Measurements from ENCODE around the gene INTS6. TPM values are rescaled to one million over a fixed set of nuclear protein-coding genes. Genes with fewer than 3 reads are reported as not detected.

INTS6 gene
- total and polyA plus RNA-seq, 4 donors, result 9.8 to 51.6 (median 25.2) TPM

GRCh38 chr13:51327961-51328360 is 124.9 kb downstream of the INTS6 start:
- DNase-seq (no peak), ATAC-seq (ENCODE audit: low FRiP score) (no peak)
- intact Hi-C loops (cut with DNase I), result no loop called here
- Histone ChIP-seq H3K9me3 (ENCODE audit: control insufficient read depth, low read length) (no peaks in the 10 kb centered on the region), H3K27me3 (ENCODE audit: control insufficient read depth in 1 of 2, insufficient read depth in 2 of 2, low read length in 1 of 2) (no peaks in the 10 kb centered on the region), H3K36me3 (ENCODE audit: control insufficient read depth in 1 of 2, insufficient read depth in 2 of 2, low read length in 1 of 2) (no peaks in the 10 kb centered on the region), H3K4me1 (ENCODE audit: control insufficient read depth in 1 of 2, insufficient read depth in 2 of 2, low read length in 2 of 2) (no peaks in the 10 kb centered on the region), H3K4me3 (ENCODE audit: low read length in 2 of 2) (no peak overlapping the region), H3K27ac (ENCODE audit: low read depth in 1 of 2, low read length in 2 of 2) (no peak overlapping the region)
- 96 to 98% methylated on average over 2 of the region's 2 CpGs for WGBS, 2 donors

GRCh38 chr13:51326777-51327176 is 126.1 kb downstream of the INTS6 start:
- intact Hi-C loops (cut with DNase I), result no loop called here
- DNase-seq (no peak), ATAC-seq (ENCODE audit: low FRiP score) (no peak)
- Histone ChIP-seq H3K36me3 (ENCODE audit: control insufficient read depth in 1 of 2, insufficient read depth in 2 of 2, low read length in 1 of 2) (no peaks in the 10 kb centered on the region), H3K4me1 (ENCODE audit: control insufficient read depth in 1 of 2, insufficient read depth in 2 of 2, low read length in 2 of 2) (no peaks in the 10 kb centered on the region), H3K9me3 (ENCODE audit: control insufficient read depth, low read length) (no peaks in the 10 kb centered on the region), H3K4me3 (ENCODE audit: low read length in 2 of 2) (no peak overlapping the region), H3K27ac (ENCODE audit: low read depth in 1 of 2, low read length in 2 of 2) (no peak overlapping the region), H3K27me3 (ENCODE audit: control insufficient read depth in 1 of 2, insufficient read depth in 2 of 2, low read length in 1 of 2) (no peaks in the 10 kb centered on the region)
- WGBS, 2 donors, result 73 to 80% methylated on average over 2 of the region's 2 CpGs

GRCh38 chr13:51325837-51326236 is 127.0 kb downstream of the INTS6 start:
- H3K27me3 ChIP-seq (ENCODE audit: control insufficient read depth in 1 of 2, insufficient read depth in 2 of 2, low read length in 1 of 2), result no peaks in the 10 kb centered on the region
- intact Hi-C loops (cut with DNase I), result no loop called here
- 81 to 83% methylated on average over 6 of the region's 6 CpGs for WGBS, 2 donors
- H3K4me3 ChIP-seq (ENCODE audit: low read length in 2 of 2), result no peak overlapping the region
- H3K4me1 ChIP-seq (ENCODE audit: control insufficient read depth in 1 of 2, insufficient read depth in 2 of 2, low read length in 2 of 2), result peaks cover 0 to 2% of the 10 kb centered on the region in 2 donors
- H3K9me3 ChIP-seq (ENCODE audit: control insufficient read depth, low read length), result no peaks in the 10 kb centered on the region
- ATAC-seq (ENCODE audit: low FRiP score) (no peak), DNase-seq (no peak)
- no peaks in the 10 kb centered on the region for H3K36me3 ChIP-seq (ENCODE audit: control insufficient read depth in 1 of 2, insufficient read depth in 2 of 2, low read length in 1 of 2)
- H3K27ac ChIP-seq (ENCODE audit: low read depth in 1 of 2, low read length in 2 of 2), result no peak overlapping the region

- no peak for DNase-seq
- no peak overlapping the region for H3K4me3 ChIP-seq (ENCODE audit: low read length in 2 of 2)
- no peak for ATAC-seq (ENCODE audit: low FRiP score)
- WGBS, 2 donors, result 88 to 89% methylated on average over 14 of the region's 14 CpGs
- H3K36me3 ChIP-seq (ENCODE audit: control insufficient read depth in 1 of 2, insufficient read depth in 2 of 2, low read length in 1 of 2), result no peaks in the 10 kb centered on the region
- H3K4me1 ChIP-seq (ENCODE audit: control insufficient read depth in 1 of 2, insufficient read depth in 2 of 2, low read length in 2 of 2), result peaks cover 0 to 2% of the 10 kb centered on the region in 2 donors
- intact Hi-C loops (cut with DNase I), result no loop called here
- no peak overlapping the region for H3K27ac ChIP-seq (ENCODE audit: low read depth in 1 of 2, low read length in 2 of 2)
- H3K9me3 ChIP-seq (ENCODE audit: control insufficient read depth, low read length), result no peaks in the 10 kb centered on the region
- H3K27me3 ChIP-seq (ENCODE audit: control insufficient read depth in 1 of 2, insufficient read depth in 2 of 2, low read length in 1 of 2), result no peaks in the 10 kb centered on the region
These were observed 128.0 kb downstream of the INTS6 start for GRCh38 chr13:51324714-51325420.

GRCh38 chr13:51323824-51324511 is 128.9 kb downstream of the INTS6 start:
- Histone ChIP-seq H3K4me1 (ENCODE audit: control insufficient read depth in 1 of 2, insufficient read depth in 2 of 2, low read length in 2 of 2) (peaks cover 0 to 2% of the 10 kb centered on the region in 2 donors), H3K27ac (ENCODE audit: low read depth in 1 of 2, low read length in 2 of 2) (no peak overlapping the region), H3K4me3 (ENCODE audit: low read length in 2 of 2) (no peak overlapping the region), H3K9me3 (ENCODE audit: control insufficient read depth, low read length) (no peaks in the 10 kb centered on the region), H3K27me3 (ENCODE audit: control insufficient read depth in 1 of 2, insufficient read depth in 2 of 2, low read length in 1 of 2) (no peaks in the 10 kb centered on the region), H3K36me3 (ENCODE audit: control insufficient read depth in 1 of 2, insufficient read depth in 2 of 2, low read length in 1 of 2) (no peaks in the 10 kb centered on the region)
- 92% methylated on average over 5 of the region's 5 CpGs for WGBS, 2 donors
- DNase-seq, result no peak
- ATAC-seq (ENCODE audit: low FRiP score), result no peak
- intact Hi-C loops (cut with DNase I), result no loop called here

- no peak for DNase-seq
- Histone ChIP-seq H3K9me3 (ENCODE audit: control insufficient read depth, low read length) (no peaks in the 10 kb centered on the region), H3K27me3 (ENCODE audit: control insufficient read depth in 1 of 2, insufficient read depth in 2 of 2, low read length in 1 of 2) (no peaks in the 10 kb centered on the region), H3K4me3 (ENCODE audit: low read length in 2 of 2) (no peak overlapping the region), H3K4me1 (ENCODE audit: control insufficient read depth in 1 of 2, insufficient read depth in 2 of 2, low read length in 2 of 2) (peaks cover 0 to 2% of the 10 kb centered on the region in 2 donors), H3K27ac (ENCODE audit: low read depth in 1 of 2, low read length in 2 of 2) (no peak overlapping the region), H3K36me3 (ENCODE audit: control insufficient read depth in 1 of 2, insufficient read depth in 2 of 2, low read length in 1 of 2) (no peaks in the 10 kb centered on the region)
- no peak for ATAC-seq (ENCODE audit: low FRiP score)
- intact Hi-C loops (cut with DNase I), result no loop called here
- 80 to 82% methylated on average over 3 of the region's 3 CpGs for WGBS, 2 donors
These were observed 130.0 kb downstream of the INTS6 start for GRCh38 chr13:51322826-51323225.

- no peaks in the 10 kb centered on the region for H3K9me3 ChIP-seq (ENCODE audit: control insufficient read depth, low read length)
- ATAC-seq (ENCODE audit: low FRiP score) (no peak), DNase-seq (no peak)
- no peaks in the 10 kb centered on the region for H3K27me3 ChIP-seq (ENCODE audit: control insufficient read depth in 1 of 2, insufficient read depth in 2 of 2, low read length in 1 of 2)
- no peak overlapping the region for H3K27ac ChIP-seq (ENCODE audit: low read depth in 1 of 2, low read length in 2 of 2)
- H3K4me3 ChIP-seq (ENCODE audit: low read length in 2 of 2), result no peak overlapping the region
- no peaks in the 10 kb centered on the region for H3K36me3 ChIP-seq (ENCODE audit: control insufficient read depth in 1 of 2, insufficient read depth in 2 of 2, low read length in 1 of 2)
- H3K4me1 ChIP-seq (ENCODE audit: control insufficient read depth in 1 of 2, insufficient read depth in 2 of 2, low read length in 2 of 2), result peaks cover 0 to 2% of the 10 kb centered on the region in 2 donors
- 6 to 11% methylated on average over 2 of the region's 2 CpGs for WGBS, 2 donors
- intact Hi-C loops (cut with DNase I), result no loop called here
These were observed 131.0 kb downstream of the INTS6 start for GRCh38 chr13:51321836-51322235.

GRCh38 chr13:51318876-51319275 is 134.0 kb downstream of the INTS6 start:
- Histone ChIP-seq H3K9me3 (ENCODE audit: control insufficient read depth, low read length) (no peaks in the 10 kb centered on the region), H3K27me3 (ENCODE audit: control insufficient read depth in 1 of 2, insufficient read depth in 2 of 2, low read length in 1 of 2) (no peaks in the 10 kb centered on the region), H3K4me1 (ENCODE audit: control insufficient read depth in 1 of 2, insufficient read depth in 2 of 2, low read length in 2 of 2) (peaks cover 0 to 8% of the 10 kb centered on the region in 2 donors), H3K36me3 (ENCODE audit: control insufficient read depth in 1 of 2, insufficient read depth in 2 of 2, low read length in 1 of 2) (no peaks in the 10 kb centered on the region), H3K27ac (ENCODE audit: low read depth in 1 of 2, low read length in 2 of 2) (no peak overlapping the region), H3K4me3 (ENCODE audit: low read length in 2 of 2) (no peak overlapping the region)
- ATAC-seq (ENCODE audit: low FRiP score) (no peak), DNase-seq (no peak)
- intact Hi-C loops (cut with DNase I), result no loop called here
- 94 to 96% methylated on average over 3 of the region's 3 CpGs for WGBS, 2 donors

GRCh38 chr13:51318015-51318414 is 134.8 kb downstream of the INTS6 start:
- H3K4me3 ChIP-seq (ENCODE audit: low read length in 2 of 2), result no peak overlapping the region
- DNase-seq (no peak), ATAC-seq (ENCODE audit: low FRiP score) (no peak)
- H3K27ac ChIP-seq (ENCODE audit: low read depth in 1 of 2, low read length in 2 of 2), result no peak overlapping the region
- H3K9me3 ChIP-seq (ENCODE audit: control insufficient read depth, low read length), result no peaks in the 10 kb centered on the region
- no peaks in the 10 kb centered on the region for H3K36me3 ChIP-seq (ENCODE audit: control insufficient read depth in 1 of 2, insufficient read depth in 2 of 2, low read length in 1 of 2)
- intact Hi-C loops (cut with DNase I), result no loop called here
- peaks cover 0 to 8% of the 10 kb centered on the region in 2 donors for H3K4me1 ChIP-seq (ENCODE audit: control insufficient read depth in 1 of 2, insufficient read depth in 2 of 2, low read length in 2 of 2)
- H3K27me3 ChIP-seq (ENCODE audit: control insufficient read depth in 1 of 2, insufficient read depth in 2 of 2, low read length in 1 of 2), result no peaks in the 10 kb centered on the region
- WGBS, 2 donors, result 97 to 98% methylated on average over 2 of the region's 2 CpGs

Data from aorta (tissue), 5 donors.